ENCODE measurements around the gene SCAI.
"Not testable (repeated sequence)": the region's sequence is repeated elsewhere in the genome, so short reads cannot be mapped to it uniquely, and the experiment has no call there.

The SCAI gene

GRCh38 chr9:125121146-125121545 is 22.2 kb downstream of the SCAI start:
- H3K36me3 ChIP-seq (ENCODE audit: control insufficient read depth in 2 of 2, insufficient read depth in 1 of 2, low read length in 2 of 2), result peaks cover 0 to 7% of the 10 kb centered on the region in 2 experiments; a peak in 1 of 3 replicates
- no peaks in the 10 kb centered on the region for H3K9me3 ChIP-seq (ENCODE audit: control insufficient read depth, insufficient read depth, low read depth, low read length)
- H3K4me3 ChIP-seq (ENCODE audit: low read depth, low read length), result no peak overlapping the region
- POLR2A ChIA-PET, result no interaction called here
- CTCF ChIA-PET, result no interaction called here
- no peak overlapping the region for H3K27ac ChIP-seq (ENCODE audit: extremely low read depth, low read depth, low read length)
- no peaks in the 10 kb centered on the region for H3K4me1 ChIP-seq (ENCODE audit: control insufficient read depth, insufficient read depth, low read length)
- TF ChIP-seq PRDM6 (tag by site-specific recombination; IDR thresholded peaks at IDR 0.05) (peak; percentile 40; the same call in 1 of the 2 replicates), ZNF112 (tag by site-specific recombination; IDR thresholded peaks at IDR 0.05) (no peak), WT1 (tag by site-specific recombination; IDR thresholded peaks at IDR 0.05) (no peak)

GRCh38 chr9:125119643-125120286 is 23.6 kb downstream of the SCAI start:
- POLR2A ChIA-PET, result no interaction called here
- TF ChIP-seq KLF16 (tag by site-specific recombination; IDR thresholded peaks at IDR 0.05), result no peak
- no peak for TF ChIP-seq ZNF76 (tag by site-specific recombination; IDR thresholded peaks at IDR 0.05; ENCODE audit: borderline replicate concordance, low read depth)
- no peak for TF ChIP-seq EGR2 (tag by site-specific recombination; IDR thresholded peaks at IDR 0.05; ENCODE audit: low read depth)
- peak; percentile 30; the same call in 1 of the 2 replicates for TF ChIP-seq ZBTB17 (tag by site-specific recombination; IDR thresholded peaks at IDR 0.05)
- TF ChIP-seq ZNF621 (tag by site-specific recombination; IDR thresholded peaks at IDR 0.05), result no peak
- no peak for TF ChIP-seq ZNF555 (tag by site-specific recombination; conservative IDR thresholded peaks at IDR 0.05)

GRCh38 chr9:125118696-125119095 is 24.6 kb downstream of the SCAI start:
- H3K36me3 ChIP-seq (ENCODE audit: control insufficient read depth in 2 of 2, insufficient read depth in 1 of 2, low read length in 2 of 2); H3K4me3 ChIP-seq (ENCODE audit: low read depth, low read length); H3K27ac ChIP-seq (ENCODE audit: extremely low read depth, low read depth, low read length); H3K9me3 ChIP-seq (ENCODE audit: control insufficient read depth, insufficient read depth, low read depth, low read length); POLR2A ChIA-PET; H3K4me1 ChIP-seq (ENCODE audit: control insufficient read depth, insufficient read depth, low read length); CTCF ChIA-PET: not testable (repeated sequence)
- peak; percentile 82 for TF ChIP-seq ZNF146 (tag by site-specific recombination; IDR thresholded peaks at IDR 0.05)

More at GRCh38 chr9:125119643-125120286, 23.6 kb downstream of the SCAI start:
- H3K27ac ChIP-seq (ENCODE audit: extremely low read depth, low read depth, low read length), result no peak overlapping the region
- H3K4me3 ChIP-seq (ENCODE audit: low read depth, low read length), result no peak overlapping the region
- no peaks in the 10 kb centered on the region for H3K9me3 ChIP-seq (ENCODE audit: control insufficient read depth, insufficient read depth, low read depth, low read length)
- CTCF ChIA-PET, result interaction anchor here (0.7 kb wide), 1 partner anchor 51 kb away, joined by 3 read pairs; no protein-coding TSS in a partner anchor
- H3K4me1 ChIP-seq (ENCODE audit: control insufficient read depth, insufficient read depth, low read length), result no peaks in the 10 kb centered on the region
- H3K36me3 ChIP-seq (ENCODE audit: control insufficient read depth in 2 of 2, insufficient read depth in 1 of 2, low read length in 2 of 2), result peaks cover 0 to 7% of the 10 kb centered on the region in 2 experiments; a peak in 1 of 3 replicates

GRCh38 chr9:125114503-125114902 is 28.8 kb downstream of the SCAI start:
- POLR2A ChIA-PET, result interaction anchor here (0.9 kb wide), 1 partner anchor 29 kb away, joined by 3 read pairs; the partner anchor contains the start of gene SCAI
- H3K4me1 ChIP-seq (ENCODE audit: control insufficient read depth, insufficient read depth, low read length); H3K27ac ChIP-seq (ENCODE audit: extremely low read depth, low read depth, low read length); H3K9me3 ChIP-seq (ENCODE audit: control insufficient read depth, insufficient read depth, low read depth, low read length); H3K4me3 ChIP-seq (ENCODE audit: low read depth, low read length); H3K36me3 ChIP-seq (ENCODE audit: control insufficient read depth in 2 of 2, insufficient read depth in 1 of 2, low read length in 2 of 2); CTCF ChIA-PET: not testable (repeated sequence)

- ChIA-PET POLR2A (no interaction called here), CTCF (no interaction called here)
- no peaks in the 10 kb centered on the region for H3K4me1 ChIP-seq (ENCODE audit: control insufficient read depth, insufficient read depth, low read length)
- no peaks in the 10 kb centered on the region for H3K36me3 ChIP-seq (ENCODE audit: control insufficient read depth in 2 of 2, insufficient read depth in 1 of 2, low read length in 2 of 2)
- H3K4me3 ChIP-seq (ENCODE audit: low read depth, low read length), result no peak overlapping the region
- no peak for TF ChIP-seq OVOL3 (tag by site-specific recombination; IDR thresholded peaks at IDR 0.05)
- no peak for TF ChIP-seq ZNF184 (tag by site-specific recombination; IDR thresholded peaks at IDR 0.05)
- TF ChIP-seq ZNF473 (tag by site-specific recombination; IDR thresholded peaks at IDR 0.05), result no peak
- no peak for TF ChIP-seq ZNF398 (tag by site-specific recombination; IDR thresholded peaks at IDR 0.05)
- no peak for TF ChIP-seq ZNF558 (tag by site-specific recombination; IDR thresholded peaks at IDR 0.05)
- no peak for TF ChIP-seq PBX3 (CRISPR knock-in tag; IDR thresholded peaks at IDR 0.05)
- no peak for TF ChIP-seq ZNF501 (tag by site-specific recombination; IDR thresholded peaks at IDR 0.05)
- no peak overlapping the region for H3K27ac ChIP-seq (ENCODE audit: extremely low read depth, low read depth, low read length)
- H3K9me3 ChIP-seq (ENCODE audit: control insufficient read depth, insufficient read depth, low read depth, low read length), result no peaks in the 10 kb centered on the region
Measured at GRCh38 chr9:125110464-125110863, 32.9 kb downstream of the SCAI start.

- H3K4me3 ChIP-seq (ENCODE audit: low read depth, low read length); POLR2A ChIA-PET: not testable (repeated sequence)
Measured at GRCh38 chr9:125108541-125108940, 34.8 kb downstream of the SCAI start.

More at GRCh38 chr9:125108541-125108940, 34.8 kb downstream of the SCAI start:
- H3K36me3 ChIP-seq (ENCODE audit: control insufficient read depth in 2 of 2, insufficient read depth in 1 of 2, low read length in 2 of 2); H3K27ac ChIP-seq (ENCODE audit: extremely low read depth, low read depth, low read length); H3K4me1 ChIP-seq (ENCODE audit: control insufficient read depth, insufficient read depth, low read length); H3K9me3 ChIP-seq (ENCODE audit: control insufficient read depth, insufficient read depth, low read depth, low read length); CTCF ChIA-PET: not testable (repeated sequence)
